Upper lobe of left lung (tissue), 6 donors: ENCODE data around the gene SPATA1. TPM values are rescaled to one million over a fixed set of nuclear protein-coding genes. Genes with fewer than 3 reads are reported as not detected.

Experiments
- ATAC-seq, 2 donors: fragments of 200-7000 bp; cut with Tn5 transposase; one replicate each; pipeline ENCODE4 v1.9.1; 2022; ENCODE audit warnings: mild to moderate bottlenecking in 2 of 2, moderate library complexity in 2 of 2; ENCODE audit not compliant: low FRiP score in 2 of 2
- DNase-seq, 2 donors: peaks; one replicate each; pipeline ENCODE4 v3.0.0-alpha.2; 2019 to 2020
- H3K27ac ChIP-seq, 4 donors: fragments of 200-600 bp; sonication (generic); one replicate each; pipeline ENCODE4 v1.5.1; 2016 to 2019
- H3K27me3 ChIP-seq, 4 donors: fragments of 200-600 bp; sonication (generic); one replicate each; pipeline ENCODE4 v1.5.1; 2017 to 2019
- H3K36me3 ChIP-seq, 4 donors: fragments of 200-600 bp; sonication (generic); one replicate each; pipeline ENCODE4 v1.5.1; 2016 to 2019
- H3K4me1 ChIP-seq, 4 donors: fragments of 200-600 bp; sonication (generic); one replicate each; pipeline ENCODE4 v1.5.1; 2018 to 2019
- H3K4me3 ChIP-seq, 4 donors: fragments of 200-600 bp; sonication (generic); one replicate each; pipeline ENCODE4 v1.5.1; 2017 to 2019; ENCODE audit warnings: mild to moderate bottlenecking in 2 of 4, moderate library complexity in 1 of 4
- H3K9me3 ChIP-seq, 4 donors: fragments of 200-600 bp; sonication (generic); one replicate each; pipeline ENCODE4 v1.5.1; 2018 to 2019
- CTCF ChIP-seq, 6 experiments: fragments of 450-650 bp in 4 of 6; fragments of 200-600 bp in 2 of 6; sonication (generic) in 2 of 6; IDR thresholded peaks; one replicate each; pipeline ENCODE4 v1.5.1; 2016 to 2019; ENCODE audit warnings: antibody characterized with exemption in 6 of 6
- EP300 ChIP-seq, 4 donors: sonication (generic); formaldehyde crosslinking; IDR thresholded peaks; one replicate each; pipeline ENCODE4 v1.5.1; 2017; ENCODE audit warnings: antibody characterized with exemption in 4 of 4, control low read depth in 2 of 4
- POLR2A ChIP-seq, 4 donors: fragments of 450-650 bp; IDR thresholded peaks; one replicate each; pipeline ENCODE4 v1.5.1; 2016 to 2017; ENCODE audit warnings: antibody characterized with exemption in 4 of 4, mild to moderate bottlenecking in 2 of 4
- POLR2AphosphoS5 ChIP-seq, 2 donors: sonication (generic); formaldehyde crosslinking; IDR thresholded peaks; one replicate each; pipeline ENCODE4 v1.5.1; 2017; ENCODE audit warnings: antibody characterized with exemption in 2 of 2
- WGBS, 2 donors: methylation state at CpG; one replicate each; pipeline ENCODE4 v1.1.5; 2017 to 2018; 5-methylcytosine and 5-hydroxymethylcytosine counted together
- total RNA-seq, 6 donors: library from RNA; depleted of rRNA in 4 of 6; stranded (reverse); fragments of >200 nt in 4 of 6; gene quantifications; one replicate each; pipeline versions ENCODE4 v1.1.0 to v1.2.1, GENCODE V29; 2016 to 2021
- donor health status: DM: no; HTN: no; CAD: no; lungs with moderate emphysema.
- donor health status: DM: no; HTN: yes; CAD: no; lungs with severe emphysema.

The SPATA1 gene
- total RNA-seq, 6 donors from 2014 or later: 1.4 to 19.9 (median 1.7) TPM; not detected in 1

- TF ChIP-seq POLR2A (IDR thresholded peaks at IDR 0.05) (no peak), POLR2AphosphoS5 (IDR thresholded peaks at IDR 0.05) (no peak), EP300 (IDR thresholded peaks at IDR 0.05) (no peak), CTCF (IDR thresholded peaks at IDR 0.05) (no peak)
- Histone ChIP-seq H3K27me3 (no peaks in the 10 kb centered on the region), H3K27ac (no peak overlapping the region), H3K4me3 (no peak overlapping the region), H3K4me1 (no peaks in the 10 kb centered on the region), H3K9me3 (peaks cover 7 to 27% (median 15%) of the 10 kb centered on the region in 4 donors), H3K36me3 (no peaks in the 10 kb centered on the region)
- DNase-seq (no peak), ATAC-seq (no peak)
- 79 to 83% methylated on average over 5 of the region's 5 CpGs for WGBS, 2 donors
Measured at GRCh38 chr1:84606977-84607376, 100.8 kb downstream of the SPATA1 start.

- 0 to 50% methylated on average over 1 of the region's 1 CpG for WGBS, 2 donors
- no peaks in the 10 kb centered on the region for H3K4me1 ChIP-seq
- TF ChIP-seq CTCF (IDR thresholded peaks at IDR 0.05) (no peak), POLR2AphosphoS5 (IDR thresholded peaks at IDR 0.05) (no peak), EP300 (IDR thresholded peaks at IDR 0.05) (no peak), POLR2A (IDR thresholded peaks at IDR 0.05) (no peak)
- ATAC-seq (no peak), DNase-seq (no peak)
- peaks cover 0 to 16% (median 12%) of the 10 kb centered on the region in 4 donors for H3K9me3 ChIP-seq
- no peaks in the 10 kb centered on the region for H3K27me3 ChIP-seq
- no peaks in the 10 kb centered on the region for H3K36me3 ChIP-seq
- H3K27ac ChIP-seq: no peak overlapping the region
- no peak overlapping the region for H3K4me3 ChIP-seq
Measured at GRCh38 chr1:84611091-84611490, 104.9 kb downstream of the SPATA1 start.

- DNase-seq (no peak), ATAC-seq (no peak)
- H3K27me3 ChIP-seq: no peaks in the 10 kb centered on the region
- no peaks in the 10 kb centered on the region for H3K4me1 ChIP-seq
- no peak overlapping the region for H3K4me3 ChIP-seq
- TF ChIP-seq POLR2A (IDR thresholded peaks at IDR 0.05) (no peak), POLR2AphosphoS5 (IDR thresholded peaks at IDR 0.05) (no peak), EP300 (IDR thresholded peaks at IDR 0.05) (no peak), CTCF (IDR thresholded peaks at IDR 0.05) (no peak)
- H3K9me3 ChIP-seq: peaks cover 0 to 11% (median 9%) of the 10 kb centered on the region in 4 donors
- H3K27ac ChIP-seq: no peak overlapping the region
- H3K36me3 ChIP-seq: no peaks in the 10 kb centered on the region
- WGBS, 2 donors: 21 to 33% methylated on average over 3 of the region's 3 CpGs
Measured at GRCh38 chr1:84611796-84612195, 105.6 kb downstream of the SPATA1 start.

- 62 to 88% methylated on average over 2 of the region's 2 CpGs for WGBS, 2 donors
- no peaks in the 10 kb centered on the region for H3K4me1 ChIP-seq
- ATAC-seq (no peak), DNase-seq (no peak)
- H3K36me3 ChIP-seq: no peaks in the 10 kb centered on the region
- H3K9me3 ChIP-seq: peaks cover 0 to 11% (median 9%) of the 10 kb centered on the region in 4 donors
- no peaks in the 10 kb centered on the region for H3K27me3 ChIP-seq
- H3K4me3 ChIP-seq: no peak overlapping the region
- no peak overlapping the region for H3K27ac ChIP-seq
- no peak for TF ChIP-seq EP300 (IDR thresholded peaks at IDR 0.05)
- TF ChIP-seq POLR2A (IDR thresholded peaks at IDR 0.05): no peak
- TF ChIP-seq POLR2AphosphoS5 (IDR thresholded peaks at IDR 0.05): no peak
- no peak for TF ChIP-seq CTCF (IDR thresholded peaks at IDR 0.05)
Measured at GRCh38 chr1:84613026-84613425, 106.8 kb downstream of the SPATA1 start.

- Histone ChIP-seq H3K4me1 (peaks cover 0 to under 1% (median 0%) of the 10 kb centered on the region in 4 donors), H3K27me3 (no peaks in the 10 kb centered on the region), H3K9me3 (peaks cover 0 to 11% (median 9%) of the 10 kb centered on the region in 4 donors), H3K27ac (no peak overlapping the region), H3K36me3 (no peaks in the 10 kb centered on the region), H3K4me3 (no peak overlapping the region)
- ATAC-seq (no peak), DNase-seq (no peak)
- WGBS, 2 donors: 97 to 100% methylated on average over 2 of the region's 2 CpGs
- TF ChIP-seq EP300 (IDR thresholded peaks at IDR 0.05) (no peak), POLR2A (IDR thresholded peaks at IDR 0.05) (no peak), CTCF (IDR thresholded peaks at IDR 0.05) (no peak), POLR2AphosphoS5 (IDR thresholded peaks at IDR 0.05) (no peak)
Measured at GRCh38 chr1:84613887-84614286, 107.7 kb downstream of the SPATA1 start.
